NCI-H1105 (cell line): ENCODE measurements around the gene NPL.

Source experiments
- DNase-seq: peaks from one replicate; lab custom pipeline; 2025; lab: John Stamatoyannopoulos, UW

Gene NPL

GRCh38 chr1:182867861-182868260 is 78.3 kb downstream of the NPL start:
- DNase-seq = no peak

DNA sequence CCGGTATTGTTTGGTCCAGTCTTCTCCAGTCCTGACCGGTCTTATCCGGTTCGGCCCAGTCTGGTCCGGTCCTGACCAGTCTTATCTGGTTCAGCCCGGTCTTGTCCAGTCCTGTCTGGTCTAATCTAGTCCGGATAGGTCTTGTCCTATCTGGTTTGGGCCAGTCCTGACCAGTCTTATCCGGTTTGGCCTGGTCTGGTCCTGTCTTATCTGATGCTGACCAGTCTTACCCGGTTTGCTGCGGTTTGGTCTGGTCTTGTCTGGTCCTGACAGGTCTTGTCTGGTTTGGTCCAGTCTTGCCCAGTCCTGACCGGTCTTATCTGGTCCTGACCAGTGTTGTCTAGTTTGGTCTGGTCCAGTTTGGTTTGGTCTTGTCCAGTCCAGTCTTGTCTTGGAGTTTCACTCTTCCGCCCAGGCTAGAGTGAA is 79.7 kb downstream of the NPL start:
- DNase-seq = no peak

DNA sequence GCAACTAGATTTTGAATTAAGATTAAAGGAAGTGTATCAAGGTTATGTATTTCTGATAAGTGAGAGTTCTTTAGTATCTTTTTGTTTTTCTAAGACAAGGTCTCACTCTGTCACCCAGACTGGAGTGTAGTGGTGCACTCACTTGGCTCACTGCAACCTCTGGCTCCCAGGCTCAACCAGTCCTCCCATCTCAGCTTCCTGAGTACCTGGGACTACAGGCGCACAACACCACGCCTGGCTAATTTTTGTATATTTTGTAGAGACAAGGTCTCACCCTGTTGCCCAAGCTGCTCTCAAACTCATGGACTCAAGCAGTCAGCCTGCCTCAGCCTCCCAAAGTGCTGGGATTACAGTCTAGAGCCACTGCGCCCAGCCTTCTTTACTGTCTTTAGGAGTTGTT is 83.3 kb downstream of the NPL start:
- DNase-seq = no peak

GRCh38 chr1:182875889-182876288 is 86.3 kb downstream of the NPL start:
- DNase-seq = no peak

- no peak for DNase-seq
Measured at GRCh38 chr1:182877331-182877730, 87.8 kb downstream of the NPL start.

DNA sequence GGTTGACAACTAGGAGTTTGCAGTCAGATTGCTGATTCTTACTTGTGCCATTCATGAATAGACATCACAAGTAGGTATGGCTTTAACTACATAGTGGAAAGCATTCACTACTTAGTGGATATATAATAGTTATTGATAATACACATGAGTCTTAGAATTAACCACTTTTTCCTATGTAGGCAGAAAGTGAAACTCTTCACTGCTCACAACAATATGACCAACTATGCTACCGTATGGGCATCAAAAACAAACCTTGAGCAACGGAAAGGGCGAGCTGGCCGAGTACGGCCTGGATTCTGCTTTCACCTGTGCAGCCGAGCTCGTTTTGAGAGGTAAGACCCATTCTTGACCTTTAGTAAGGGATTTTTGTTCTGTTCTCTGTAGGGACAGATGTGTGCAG is 88.3 kb downstream of the NPL start:
- DNase-seq = no peak
